ENCODE results near the gene ORC1. TPM values are rescaled to one million over a fixed set of nuclear protein-coding genes. Genes with fewer than 3 reads are reported as not detected.

Gene ORC1
- total RNA-seq, 4 donors from 2014 or later, result 0.19 to 0.85 (median 0.66) TPM

DNA sequence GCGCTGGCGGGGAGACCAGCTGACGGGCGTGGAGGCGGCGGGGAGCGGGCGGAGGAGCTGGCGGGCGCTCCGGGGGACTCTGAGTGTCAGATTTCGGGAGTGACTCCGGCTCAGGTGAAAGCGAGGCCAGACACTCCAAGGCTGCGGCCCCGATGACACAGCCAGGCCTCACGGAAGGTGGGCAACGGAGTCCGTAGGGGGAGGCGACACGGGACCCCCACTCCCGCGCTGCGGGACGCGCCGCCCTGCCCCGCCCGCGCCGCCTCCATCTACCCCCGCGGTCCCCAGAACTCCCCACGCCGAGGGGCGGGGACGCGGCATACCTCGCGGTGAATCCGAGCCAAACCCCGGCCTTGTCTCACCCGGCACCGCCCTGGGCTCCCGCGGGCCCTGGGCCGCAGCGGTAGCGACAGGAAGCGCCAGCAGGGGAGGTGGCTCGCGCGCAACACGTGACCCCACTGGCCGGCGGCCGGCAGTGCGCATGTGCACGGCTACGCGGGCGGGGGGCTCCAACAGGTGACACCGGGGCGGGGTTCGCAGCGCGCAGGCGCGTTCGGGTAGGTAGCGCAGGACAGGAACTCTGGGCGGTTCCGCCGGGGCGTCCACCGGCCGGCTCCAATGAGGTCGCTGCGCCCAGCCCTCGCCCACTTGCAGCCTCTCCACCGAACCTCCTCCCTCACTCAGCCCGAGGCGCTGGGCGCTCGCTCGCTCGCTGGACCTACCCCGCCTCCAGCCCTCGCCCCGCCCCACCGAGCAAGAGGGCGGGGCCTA, 38.3 kb downstream of the ORC1 start, which contains the start of gene CC2D1B:
Gene CC2D1B, minus strand, starts transcription at position 460 of the 771 bp plus-strand sequence. CDS start 1,585 bp downstream, outside the sequence.
- TF ChIP-seq, protein P1, sequence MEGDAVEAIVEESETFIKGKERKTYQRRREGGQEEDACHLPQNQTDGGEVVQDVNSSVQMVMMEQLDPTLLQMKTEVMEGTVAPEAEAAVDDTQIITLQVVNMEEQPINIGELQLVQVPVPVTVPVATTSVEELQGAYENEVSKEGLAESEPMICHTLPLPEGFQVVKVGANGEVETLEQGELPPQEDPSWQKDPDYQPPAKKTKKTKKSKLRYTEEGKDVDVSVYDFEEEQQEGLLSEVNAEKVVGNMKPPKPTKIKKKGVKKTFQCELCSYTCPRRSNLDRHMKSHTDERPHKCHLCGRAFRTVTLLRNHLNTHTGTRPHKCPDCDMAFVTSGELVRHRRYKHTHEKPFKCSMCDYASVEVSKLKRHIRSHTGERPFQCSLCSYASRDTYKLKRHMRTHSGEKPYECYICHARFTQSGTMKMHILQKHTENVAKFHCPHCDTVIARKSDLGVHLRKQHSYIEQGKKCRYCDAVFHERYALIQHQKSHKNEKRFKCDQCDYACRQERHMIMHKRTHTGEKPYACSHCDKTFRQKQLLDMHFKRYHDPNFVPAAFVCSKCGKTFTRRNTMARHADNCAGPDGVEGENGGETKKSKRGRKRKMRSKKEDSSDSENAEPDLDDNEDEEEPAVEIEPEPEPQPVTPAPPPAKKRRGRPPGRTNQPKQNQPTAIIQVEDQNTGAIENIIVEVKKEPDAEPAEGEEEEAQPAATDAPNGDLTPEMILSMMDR (IDR thresholded peaks at IDR 0.05; ENCODE audit: low read depth), result no peak

DNA sequence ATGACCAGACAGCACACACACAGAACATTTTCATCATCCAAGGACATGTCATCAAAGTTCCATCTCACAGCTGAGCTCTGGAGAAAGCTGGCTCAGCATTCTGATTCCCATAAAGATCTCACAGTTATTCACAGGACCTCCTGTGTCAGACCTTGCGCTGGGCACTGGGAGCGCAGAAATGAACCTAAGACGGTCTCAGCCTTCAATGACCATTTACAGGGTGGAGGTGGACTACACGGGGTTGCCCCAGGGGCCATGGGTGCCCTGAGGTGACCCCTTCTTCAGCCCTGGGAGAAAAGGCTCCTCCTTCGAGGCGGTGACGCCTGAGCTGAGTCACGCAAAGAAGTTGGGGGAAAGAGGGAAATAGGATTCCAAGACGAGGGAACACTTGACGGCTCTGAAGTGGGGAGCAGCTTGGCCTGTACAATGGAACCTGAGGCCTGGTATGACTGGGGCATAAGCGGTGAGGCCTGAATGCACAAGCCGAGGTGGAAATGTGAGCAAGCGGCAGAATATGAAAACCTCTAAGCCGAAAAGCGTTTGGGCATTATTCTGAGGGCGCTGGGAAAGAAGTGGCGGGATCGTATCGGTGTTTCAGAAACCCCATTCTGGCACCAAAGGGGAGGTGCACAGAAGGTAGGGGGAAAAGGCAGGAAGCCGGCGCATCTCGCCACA, 39.0 kb downstream of the ORC1 start:
- TF ChIP-seq, protein P1 (IDR thresholded peaks at IDR 0.05; ENCODE audit: low read depth), result no peak

DNA sequence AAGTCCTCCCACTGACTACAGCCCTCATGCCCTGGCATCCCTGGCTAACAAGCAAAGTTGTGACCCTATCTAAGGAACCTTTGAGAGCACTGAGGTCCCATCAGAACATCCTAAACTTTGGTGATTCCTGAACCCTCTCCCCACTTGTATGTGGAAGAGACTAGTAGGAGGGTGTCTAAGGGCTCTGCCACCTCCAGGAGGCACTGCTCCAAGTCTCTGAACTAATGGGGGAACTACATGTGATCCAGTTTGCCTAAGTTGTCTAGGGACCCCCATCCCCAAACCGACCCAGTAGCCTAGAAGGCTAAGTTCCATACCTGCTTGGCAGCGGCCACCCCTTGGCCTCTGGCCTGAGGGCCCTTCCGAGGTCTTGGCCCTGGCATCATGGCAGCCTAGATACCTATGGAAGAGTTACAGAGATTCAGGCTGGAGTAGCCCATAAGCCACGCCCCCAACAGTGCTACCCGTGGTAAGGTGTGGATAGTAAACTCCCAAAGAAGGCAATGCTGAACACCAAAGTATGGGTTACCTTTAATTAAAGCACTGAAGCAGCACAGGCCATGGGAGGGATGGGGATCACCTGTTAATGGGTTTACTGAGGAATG, 39.9 kb downstream of the ORC1 start:
- TF ChIP-seq, protein P1 (IDR thresholded peaks at IDR 0.05; ENCODE audit: low read depth), result no peak

DNA sequence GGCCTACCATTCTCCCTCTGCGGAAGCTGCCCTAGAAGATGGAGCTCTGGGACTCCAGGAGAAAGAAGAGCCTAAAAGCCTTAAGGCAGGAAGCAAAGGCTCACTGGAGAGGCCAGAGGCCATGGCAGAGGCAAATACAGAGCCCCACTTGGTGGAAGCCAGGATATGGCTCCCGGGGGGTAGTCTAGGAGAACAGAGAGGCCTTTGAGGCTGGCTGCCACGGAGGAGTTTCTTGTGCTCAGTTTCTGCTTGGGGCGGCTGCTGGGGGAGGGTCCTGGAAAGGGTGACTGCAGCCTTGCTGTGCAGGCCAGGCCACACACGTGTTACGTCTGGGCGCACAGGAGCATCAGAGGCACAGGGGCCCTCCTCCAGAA, 43.6 kb downstream of the ORC1 start:
- TF ChIP-seq, protein P1 (IDR thresholded peaks at IDR 0.05; ENCODE audit: low read depth), result no peak

DNA sequence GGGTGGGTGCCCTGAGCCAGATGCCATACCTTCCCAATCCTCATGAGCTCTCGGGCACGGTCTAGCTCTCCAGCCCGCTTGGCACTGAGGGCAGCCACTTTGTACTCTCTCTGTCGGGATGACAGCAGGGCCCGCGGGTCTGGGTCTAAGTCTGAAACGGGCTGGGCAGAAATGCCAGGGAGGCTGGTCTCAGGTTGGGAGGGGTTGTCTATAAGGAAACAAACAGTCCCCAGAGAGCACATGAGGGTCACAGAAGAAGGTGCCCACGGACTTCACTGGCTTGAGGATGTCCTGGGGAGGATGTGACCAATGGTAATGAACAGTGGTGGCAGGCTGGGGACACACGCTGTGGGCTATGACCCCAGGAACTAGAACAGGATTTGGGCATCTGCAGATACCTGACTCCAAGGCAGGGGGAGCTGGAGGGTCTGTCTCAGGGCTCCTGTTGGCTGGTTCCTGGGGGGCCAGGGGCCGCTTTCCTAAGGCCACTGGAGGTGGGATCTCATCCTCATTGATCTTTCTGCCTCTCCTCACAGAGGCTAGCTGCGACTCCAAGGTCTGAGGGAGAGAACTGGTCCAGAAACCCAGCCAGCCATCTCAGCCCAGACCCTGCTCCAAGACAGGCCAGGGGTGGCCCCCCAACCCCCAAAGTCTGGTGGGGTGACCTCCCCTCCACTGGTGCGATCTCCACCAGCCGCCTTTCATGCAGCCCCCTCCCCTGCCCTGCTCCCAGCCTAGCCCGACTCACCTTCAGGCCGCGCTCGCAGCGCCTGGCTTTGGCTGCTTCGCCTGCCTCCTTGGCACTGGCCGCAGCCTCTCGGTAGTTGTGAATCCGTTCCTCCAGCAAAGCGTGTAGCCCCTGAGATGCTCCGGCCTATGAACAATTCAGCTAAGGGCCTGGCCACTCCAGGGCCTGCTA, 44.3 kb downstream of the ORC1 start:
- TF ChIP-seq, protein P1 (IDR thresholded peaks at IDR 0.05; ENCODE audit: low read depth), result no peak

DNA sequence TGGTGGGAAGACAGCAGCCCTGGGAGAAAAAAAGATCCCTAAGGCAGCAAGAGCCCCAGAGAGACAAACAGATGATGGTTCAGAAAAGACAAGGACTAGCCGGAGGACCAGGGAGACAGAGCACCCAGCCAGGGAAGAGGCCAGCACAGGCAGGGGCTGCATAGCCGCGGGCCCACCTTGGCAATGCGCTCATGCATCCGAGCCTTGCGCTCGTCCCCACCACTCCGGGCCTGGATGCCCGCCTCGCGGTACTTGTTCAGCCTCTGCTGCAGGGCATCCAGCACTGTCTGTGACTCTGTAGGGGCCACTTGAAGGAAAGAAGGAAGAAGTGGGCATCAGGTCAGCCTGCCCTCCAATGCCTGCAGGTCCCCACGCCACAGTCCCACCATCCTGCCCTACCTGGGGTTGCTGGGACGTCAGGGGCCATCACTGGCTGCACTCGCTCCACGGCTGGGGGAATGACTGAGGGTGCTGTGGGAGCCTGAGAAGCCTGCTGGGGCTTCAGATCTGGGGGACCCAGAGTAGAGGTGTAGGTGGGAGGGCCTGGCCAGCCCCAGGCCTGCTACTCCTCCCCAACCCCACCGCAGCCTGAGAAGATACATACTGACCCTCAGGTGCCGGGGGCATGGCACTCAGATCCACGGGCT, 45.2 kb downstream of the ORC1 start:
- TF ChIP-seq, protein P1 (IDR thresholded peaks at IDR 0.05; ENCODE audit: low read depth), result no peak
